GM21515 (cell line): ENCODE measurements around the gene COL19A1.
"Not testable (repeated sequence)": the region's sequence is repeated elsewhere in the genome, so short reads cannot be mapped to it uniquely, and the experiment has no call there.

Source experiments
- ATAC-seq: cut with Tn5 transposase; IDR thresholded peaks from one replicate; pipeline ENCODE4 v1.9.1; 2021; ENCODE audit not compliant: unreplicated experiment

Gene COL19A1

GRCh38 chr6:69895396-69895795 lies 29.0 kb downstream of the COL19A1 start:
- ATAC-seq: peak; percentile 11

- no peak for ATAC-seq
Observed at GRCh38 chr6:69900869-69901268, 34.5 kb downstream of the COL19A1 start.

GRCh38 chr6:69901361-69901760 lies 35.0 kb downstream of the COL19A1 start:
- no peak for ATAC-seq

GRCh38 chr6:69907981-69908498 lies 41.7 kb downstream of the COL19A1 start:
- ATAC-seq: no peak

- ATAC-seq: no peak
Observed at GRCh38 chr6:69913361-69913760, 47.0 kb downstream of the COL19A1 start.

- no peak for ATAC-seq
Observed at GRCh38 chr6:69914015-69914485, 47.7 kb downstream of the COL19A1 start.

- no peak for ATAC-seq
Observed at GRCh38 chr6:69915346-69915745, 49.0 kb downstream of the COL19A1 start.

- no peak for ATAC-seq
Observed at GRCh38 chr6:69917834-69918233, 51.5 kb downstream of the COL19A1 start.

GRCh38 chr6:69918813-69919475 lies 52.6 kb downstream of the COL19A1 start:
- ATAC-seq: no peak

GRCh38 chr6:69921066-69921465 lies 54.7 kb downstream of the COL19A1 start:
- ATAC-seq: not testable (repeated sequence)

- not testable (repeated sequence) for ATAC-seq
Observed at GRCh38 chr6:69921611-69922010, 55.3 kb downstream of the COL19A1 start.

- ATAC-seq: no peak
Observed at GRCh38 chr6:69926745-69927144, 60.4 kb downstream of the COL19A1 start.

- ATAC-seq: no peak
Observed at GRCh38 chr6:69933239-69933638, 66.9 kb downstream of the COL19A1 start.

- ATAC-seq: no peak
Observed at GRCh38 chr6:69935079-69935478, 68.7 kb downstream of the COL19A1 start.

GRCh38 chr6:69936674-69937363 lies 70.5 kb downstream of the COL19A1 start:
- no peak for ATAC-seq

- ATAC-seq: no peak
Observed at GRCh38 chr6:69937402-69938136, 71.2 kb downstream of the COL19A1 start.

GRCh38 chr6:69942485-69942884 lies 76.1 kb downstream of the COL19A1 start:
- no peak for ATAC-seq

- no peak for ATAC-seq
Observed at GRCh38 chr6:69945192-69945591, 78.8 kb downstream of the COL19A1 start.

GRCh38 chr6:69948479-69949114 lies 82.2 kb downstream of the COL19A1 start:
- ATAC-seq: no peak

- ATAC-seq: no peak
Observed at GRCh38 chr6:69953491-69953890, 87.1 kb downstream of the COL19A1 start.

GRCh38 chr6:69954733-69955132 lies 88.4 kb downstream of the COL19A1 start:
- ATAC-seq: no peak
